ENCODE results near the gene FAM13B. TPM values are rescaled to one million over a fixed set of nuclear protein-coding genes. Genes with fewer than 3 reads are reported as not detected.
"Not testable (repeated sequence)": the region's sequence is repeated elsewhere in the genome, so short reads cannot be mapped to it uniquely, and the experiment has no call there.

The FAM13B gene
- total RNA-seq, 2 experiments from 2014 or later, result 33.1 to 36.7 TPM

DNA sequence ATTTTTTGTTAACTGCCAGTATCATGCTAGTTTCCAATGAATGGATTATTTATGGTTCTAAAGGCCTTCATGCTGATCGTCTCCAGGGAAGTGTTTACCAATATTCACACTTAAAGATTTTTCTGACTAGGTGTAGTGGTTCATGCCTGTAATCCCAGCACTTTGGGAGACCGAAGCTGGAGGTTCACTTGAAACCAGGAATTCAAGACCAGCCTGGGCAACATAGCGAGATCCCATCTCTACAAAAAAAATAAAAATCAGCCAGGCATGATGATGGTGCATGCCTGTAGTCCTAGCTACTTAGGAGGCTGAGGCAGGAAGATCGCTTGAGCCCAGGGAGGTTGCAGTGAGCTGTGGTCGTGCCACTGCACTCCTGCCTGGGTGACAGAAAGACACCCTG is 43.5 kb downstream of the FAM13B start:
- no peaks in the 10 kb centered on the region for H3K4me1 ChIP-seq (ENCODE audit: insufficient read depth, low read length)
- H3K9me3 ChIP-seq (ENCODE audit: control insufficient read depth in 1 of 2, insufficient read depth in 1 of 2, low read length in 2 of 2), result no peaks in the 10 kb centered on the region
- ATAC-seq (ENCODE audit: poor library complexity) (no peak), DNase-seq (no peak)
- no peak overlapping the region for H3K27ac ChIP-seq (ENCODE audit: low read depth in 1 of 2, low read length in 2 of 2)
- TF ChIP-seq, protein P1, sequence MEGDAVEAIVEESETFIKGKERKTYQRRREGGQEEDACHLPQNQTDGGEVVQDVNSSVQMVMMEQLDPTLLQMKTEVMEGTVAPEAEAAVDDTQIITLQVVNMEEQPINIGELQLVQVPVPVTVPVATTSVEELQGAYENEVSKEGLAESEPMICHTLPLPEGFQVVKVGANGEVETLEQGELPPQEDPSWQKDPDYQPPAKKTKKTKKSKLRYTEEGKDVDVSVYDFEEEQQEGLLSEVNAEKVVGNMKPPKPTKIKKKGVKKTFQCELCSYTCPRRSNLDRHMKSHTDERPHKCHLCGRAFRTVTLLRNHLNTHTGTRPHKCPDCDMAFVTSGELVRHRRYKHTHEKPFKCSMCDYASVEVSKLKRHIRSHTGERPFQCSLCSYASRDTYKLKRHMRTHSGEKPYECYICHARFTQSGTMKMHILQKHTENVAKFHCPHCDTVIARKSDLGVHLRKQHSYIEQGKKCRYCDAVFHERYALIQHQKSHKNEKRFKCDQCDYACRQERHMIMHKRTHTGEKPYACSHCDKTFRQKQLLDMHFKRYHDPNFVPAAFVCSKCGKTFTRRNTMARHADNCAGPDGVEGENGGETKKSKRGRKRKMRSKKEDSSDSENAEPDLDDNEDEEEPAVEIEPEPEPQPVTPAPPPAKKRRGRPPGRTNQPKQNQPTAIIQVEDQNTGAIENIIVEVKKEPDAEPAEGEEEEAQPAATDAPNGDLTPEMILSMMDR (IDR thresholded peaks at IDR 0.05), result no peak
- no peaks in the 10 kb centered on the region for H3K27me3 Mint-ChIP-seq
- H3K27ac Mint-ChIP-seq, result no peak overlapping the region
- ChIA-PET CTCF (no interaction called here), POLR2A (no interaction called here)
- no peak overlapping the region for H3K4me3 Mint-ChIP-seq
- H3K4me3 ChIP-seq (ENCODE audit: low read length), result no peak overlapping the region
- H3K27me3 ChIP-seq (ENCODE audit: control insufficient read depth in 1 of 2, insufficient read depth in 2 of 2, low read length in 2 of 2), result no peaks in the 10 kb centered on the region
- intact Hi-C loops (cut with DNase I, micrococcal nuclease), result no loop called here
- peaks cover 23% of the 10 kb centered on the region for H3K4me1 Mint-ChIP-seq (ENCODE audit: low read depth)
- H3K36me3 ChIP-seq (ENCODE audit: insufficient read depth, low read length), result peaks cover 28% of the 10 kb centered on the region
- no peaks in the 10 kb centered on the region for H3K9me3 Mint-ChIP-seq
- H3K36me3 Mint-ChIP-seq (ENCODE audit: low read depth), result peaks cover 56% of the 10 kb centered on the region

DNA sequence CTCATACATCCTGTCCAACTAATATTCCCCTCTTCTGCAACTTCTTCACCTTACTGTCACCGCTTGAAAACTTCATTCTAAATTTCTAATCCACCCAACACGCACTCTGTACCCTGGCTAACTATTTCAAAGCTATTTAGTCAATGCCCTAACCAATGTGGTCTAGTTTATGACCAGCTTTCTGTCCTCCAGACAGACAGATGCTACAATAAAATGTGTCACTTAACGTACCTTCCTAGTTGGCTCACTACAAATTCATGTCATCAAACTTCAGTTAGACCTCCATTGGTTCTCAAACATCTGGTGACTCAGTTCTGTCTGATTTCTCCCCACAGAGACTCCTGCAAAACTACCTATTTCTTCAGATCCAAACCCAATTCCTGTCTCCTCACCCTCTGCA is 57.7 kb downstream of the FAM13B start:
- H3K27me3 Mint-ChIP-seq, result no peaks in the 10 kb centered on the region
- peaks cover 4% of the 10 kb centered on the region for H3K9me3 Mint-ChIP-seq
- no peak overlapping the region for H3K4me3 Mint-ChIP-seq
- CTCF ChIA-PET, result no interaction called here
- peaks cover 71% of the 10 kb centered on the region for H3K36me3 Mint-ChIP-seq (ENCODE audit: low read depth)
- DNase-seq (no peak), ATAC-seq (ENCODE audit: poor library complexity) (no peak)
- Histone ChIP-seq H3K4me3 (ENCODE audit: low read length) (no peak overlapping the region), H3K36me3 (ENCODE audit: insufficient read depth, low read length) (peaks cover 37% of the 10 kb centered on the region), H3K9me3 (ENCODE audit: control insufficient read depth in 1 of 2, insufficient read depth in 1 of 2, low read length in 2 of 2) (no peaks in the 10 kb centered on the region), H3K27ac (ENCODE audit: low read depth in 1 of 2, low read length in 2 of 2) (no peak overlapping the region), H3K27me3 (ENCODE audit: control insufficient read depth in 1 of 2, insufficient read depth in 2 of 2, low read length in 2 of 2) (no peaks in the 10 kb centered on the region), H3K4me1 (ENCODE audit: insufficient read depth, low read length) (no peaks in the 10 kb centered on the region)
- POLR2A ChIA-PET, result no interaction called here
- no peak overlapping the region for H3K27ac Mint-ChIP-seq
- H3K4me1 Mint-ChIP-seq (ENCODE audit: low read depth), result no peaks in the 10 kb centered on the region
- intact Hi-C loops (cut with DNase I, micrococcal nuclease), result no loop called here
- TF ChIP-seq, protein P1 (IDR thresholded peaks at IDR 0.05), result no peak

DNA sequence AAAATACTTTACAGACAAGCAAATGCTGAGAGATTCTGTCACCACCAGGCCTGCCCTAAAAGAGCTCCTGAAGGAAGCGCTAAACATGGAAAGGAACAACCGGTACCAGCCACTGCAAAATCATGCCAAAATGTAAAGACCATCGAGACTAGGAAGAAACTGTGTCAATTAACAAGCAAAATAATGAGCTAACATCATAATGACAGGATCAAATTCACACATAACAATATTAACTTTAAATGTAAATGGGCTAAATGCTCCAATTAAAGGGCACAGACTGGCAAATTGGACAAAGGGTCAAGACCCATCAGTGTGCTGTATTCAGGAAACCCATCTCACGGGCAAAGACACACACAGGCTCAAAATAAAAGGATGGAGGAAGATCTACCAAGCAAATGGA is 62.5 kb downstream of the FAM13B start:
- H3K4me3 ChIP-seq (ENCODE audit: low read length); intact Hi-C loops (cut with DNase I, micrococcal nuclease); H3K27ac ChIP-seq (ENCODE audit: low read depth in 1 of 2, low read length in 2 of 2); H3K4me1 Mint-ChIP-seq (ENCODE audit: low read depth); H3K27me3 ChIP-seq (ENCODE audit: control insufficient read depth in 1 of 2, insufficient read depth in 2 of 2, low read length in 2 of 2); H3K27ac Mint-ChIP-seq; H3K4me1 ChIP-seq (ENCODE audit: insufficient read depth, low read length); POLR2A ChIA-PET; ATAC-seq (ENCODE audit: poor library complexity); H3K27me3 Mint-ChIP-seq; H3K4me3 Mint-ChIP-seq; H3K9me3 ChIP-seq (ENCODE audit: control insufficient read depth in 1 of 2, insufficient read depth in 1 of 2, low read length in 2 of 2); H3K9me3 Mint-ChIP-seq; DNase-seq; CTCF ChIA-PET: not testable (repeated sequence)
- H3K36me3 Mint-ChIP-seq (ENCODE audit: low read depth), result peaks cover 62% of the 10 kb centered on the region
- peaks cover 11% of the 10 kb centered on the region for H3K36me3 ChIP-seq (ENCODE audit: insufficient read depth, low read length)

DNA sequence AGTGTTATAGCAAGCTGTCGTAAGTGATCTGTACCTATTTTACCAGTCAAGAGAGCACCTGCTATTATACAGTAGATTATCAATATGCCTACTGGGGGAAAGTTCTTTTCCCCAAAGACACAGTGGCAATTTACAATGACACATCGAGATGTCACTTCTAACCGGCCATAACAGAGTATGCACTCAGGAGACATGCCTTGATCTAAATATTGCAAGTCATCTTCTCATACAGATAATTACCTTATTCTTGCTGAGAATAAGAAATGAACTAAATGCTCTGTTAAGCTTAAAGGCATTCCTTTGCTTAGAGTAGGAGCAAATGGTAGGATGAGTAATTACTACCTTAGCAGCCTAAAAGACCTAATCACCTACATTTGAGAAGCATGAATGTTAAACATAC is 72.1 kb downstream of the FAM13B start:
- Histone ChIP-seq H3K27me3 (ENCODE audit: control insufficient read depth in 1 of 2, insufficient read depth in 2 of 2, low read length in 2 of 2) (no peaks in the 10 kb centered on the region), H3K27ac (ENCODE audit: low read depth in 1 of 2, low read length in 2 of 2) (no peak overlapping the region), H3K9me3 (ENCODE audit: control insufficient read depth in 1 of 2, insufficient read depth in 1 of 2, low read length in 2 of 2) (no peaks in the 10 kb centered on the region), H3K4me3 (ENCODE audit: low read length) (no peak overlapping the region), H3K36me3 (ENCODE audit: insufficient read depth, low read length) (peaks cover 70% of the 10 kb centered on the region), H3K4me1 (ENCODE audit: insufficient read depth, low read length) (no peaks in the 10 kb centered on the region)
- no peak for ATAC-seq (ENCODE audit: poor library complexity)
- H3K4me1 Mint-ChIP-seq (ENCODE audit: low read depth), result peaks cover 5% of the 10 kb centered on the region
- no peak overlapping the region for H3K27ac Mint-ChIP-seq
- TF ChIP-seq, protein P1 (IDR thresholded peaks at IDR 0.05), result no peak
- intact Hi-C loops (cut with DNase I, micrococcal nuclease), result no loop called here
- ChIA-PET CTCF (interaction anchor here (1.0 to 1.3 kb wide), 2 partner anchors 40 to 75 kb away, joined by 3 read pairs; no protein-coding TSS in a partner anchor), POLR2A (interaction anchor here (0.6 kb wide), 1 partner anchor 51 kb away, joined by 3 read pairs; no protein-coding TSS in a partner anchor)
- H3K27me3 Mint-ChIP-seq, result no peaks in the 10 kb centered on the region
- H3K4me3 Mint-ChIP-seq, result no peak overlapping the region
- no peak for DNase-seq
- no peaks in the 10 kb centered on the region for H3K9me3 Mint-ChIP-seq
- peaks cover 83% of the 10 kb centered on the region for H3K36me3 Mint-ChIP-seq (ENCODE audit: low read depth)
